Retinal pigment epithelial cell (primary cell): Measurements from ENCODE around the gene MTMR2.

Experiments
- DNase-seq: peaks from one replicate; pipeline ENCODE4 v3.0.0-alpha.2; 2010; ENCODE audit warnings: low read depth
- H3K4me3 ChIP-seq: 2 replicates; pipeline ENCODE4 v1.5.1; 2011; ENCODE audit warnings: mild to moderate bottlenecking, low read length, control low read depth, moderate library complexity
- TF ChIP-seq, protein P1 (sequence below): conservative IDR thresholded peaks from 2 replicates; pipeline ENCODE4 v1.5.1; 2011; ENCODE audit warnings: low read depth, low read length, control low read depth, inconsistent platforms

The MTMR2 gene

GRCh38 chr11:95891423-95892170 is 32.3 kb downstream of the MTMR2 start:
- no peak for DNase-seq
- TF ChIP-seq, protein P1, sequence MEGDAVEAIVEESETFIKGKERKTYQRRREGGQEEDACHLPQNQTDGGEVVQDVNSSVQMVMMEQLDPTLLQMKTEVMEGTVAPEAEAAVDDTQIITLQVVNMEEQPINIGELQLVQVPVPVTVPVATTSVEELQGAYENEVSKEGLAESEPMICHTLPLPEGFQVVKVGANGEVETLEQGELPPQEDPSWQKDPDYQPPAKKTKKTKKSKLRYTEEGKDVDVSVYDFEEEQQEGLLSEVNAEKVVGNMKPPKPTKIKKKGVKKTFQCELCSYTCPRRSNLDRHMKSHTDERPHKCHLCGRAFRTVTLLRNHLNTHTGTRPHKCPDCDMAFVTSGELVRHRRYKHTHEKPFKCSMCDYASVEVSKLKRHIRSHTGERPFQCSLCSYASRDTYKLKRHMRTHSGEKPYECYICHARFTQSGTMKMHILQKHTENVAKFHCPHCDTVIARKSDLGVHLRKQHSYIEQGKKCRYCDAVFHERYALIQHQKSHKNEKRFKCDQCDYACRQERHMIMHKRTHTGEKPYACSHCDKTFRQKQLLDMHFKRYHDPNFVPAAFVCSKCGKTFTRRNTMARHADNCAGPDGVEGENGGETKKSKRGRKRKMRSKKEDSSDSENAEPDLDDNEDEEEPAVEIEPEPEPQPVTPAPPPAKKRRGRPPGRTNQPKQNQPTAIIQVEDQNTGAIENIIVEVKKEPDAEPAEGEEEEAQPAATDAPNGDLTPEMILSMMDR: no peak
- no peak overlapping the region for H3K4me3 ChIP-seq

DNA sequence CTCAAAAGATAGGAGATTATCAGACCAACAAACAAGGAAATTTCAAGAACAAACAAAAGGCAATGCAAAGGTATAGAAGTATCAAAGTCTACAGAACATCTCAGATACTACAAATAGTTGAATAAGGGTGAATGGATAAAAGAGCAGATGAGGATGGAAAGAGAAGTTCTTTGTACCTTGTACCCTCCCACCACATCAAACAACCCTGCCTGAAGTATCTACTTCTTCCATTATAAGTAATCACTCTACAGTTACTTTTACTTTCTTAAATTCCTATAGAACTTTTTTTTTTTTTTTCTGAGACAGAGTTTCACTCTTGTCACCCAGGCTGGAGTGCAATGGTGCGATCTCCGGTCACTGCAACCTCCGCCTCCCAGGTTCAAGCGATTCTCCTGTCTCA is 35.1 kb downstream of the MTMR2 start:
- H3K4me3 ChIP-seq: no peak overlapping the region
- no peak for DNase-seq
- TF ChIP-seq, protein P1: no peak

- DNase-seq: no peak
- H3K4me3 ChIP-seq: no peak overlapping the region
- TF ChIP-seq, protein P1: no peak
Measured at GRCh38 chr11:95888439-95888838, 35.5 kb downstream of the MTMR2 start.

DNA sequence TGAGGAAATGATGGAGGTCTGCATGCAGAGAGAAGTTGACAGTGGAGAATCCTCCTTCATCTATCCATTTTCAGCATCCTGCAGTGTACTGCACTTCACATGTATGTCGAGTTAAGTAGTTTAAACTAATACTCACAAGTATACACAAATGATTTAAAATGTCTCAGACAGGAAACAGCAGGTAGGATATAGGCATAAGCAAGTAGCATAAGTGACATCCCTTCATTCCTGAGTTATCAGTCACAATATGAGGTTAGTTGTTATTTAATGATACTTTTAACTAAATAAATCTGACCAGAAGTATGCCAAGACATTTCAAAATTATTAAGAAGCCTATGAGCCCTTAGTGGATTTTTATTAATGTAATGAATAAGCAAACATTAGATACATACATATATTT is 37.4 kb downstream of the MTMR2 start:
- DNase-seq: no peak
- TF ChIP-seq, protein P1: no peak
- H3K4me3 ChIP-seq: no peak overlapping the region

DNA sequence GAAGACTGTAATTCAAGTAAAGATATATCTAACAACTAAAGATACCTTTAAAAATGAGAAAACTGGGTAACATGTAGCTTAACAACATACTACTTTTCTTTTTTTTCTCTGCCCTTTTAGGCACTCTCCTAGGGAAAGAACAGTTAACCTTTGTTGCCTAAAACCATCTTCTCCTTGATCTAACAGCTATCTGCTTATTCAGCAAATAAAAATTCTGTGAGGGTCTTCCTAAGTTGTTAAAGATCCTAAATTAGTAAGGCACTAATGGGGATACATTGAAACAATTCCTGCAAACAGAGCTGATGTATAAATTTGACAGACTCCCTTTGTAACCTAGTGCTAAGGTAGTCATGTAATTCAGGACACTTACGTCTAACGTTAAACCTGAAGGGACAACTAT is 39.1 kb downstream of the MTMR2 start:
- H3K4me3 ChIP-seq: no peak overlapping the region
- no peak for DNase-seq
- TF ChIP-seq, protein P1: no peak

- no peak overlapping the region for H3K4me3 ChIP-seq
- peak; percentile 76 for DNase-seq
- TF ChIP-seq, protein P1: no peak
Measured at GRCh38 chr11:95884376-95884775, 39.5 kb downstream of the MTMR2 start.

GRCh38 chr11:95883381-95883780 is 40.5 kb downstream of the MTMR2 start:
- no peak overlapping the region for H3K4me3 ChIP-seq
- no peak for DNase-seq
- TF ChIP-seq, protein P1: no peak
